GM12878 (cell line): ENCODE results near the gene THRAP3.

Experiments
- CTCF ChIP-seq, 3 experiments: IDR thresholded peaks in 2 of 3; conservative IDR thresholded peaks in 1 of 3; 2 replicates each; pipeline ENCODE4 v1.5.1; 2011; ENCODE audit warnings: low read depth in 3 of 3, low read length in 3 of 3, mild to moderate bottlenecking in 3 of 3, control low read depth in 2 of 3, moderate library complexity in 2 of 3, inconsistent platforms in 1 of 3, mixed read lengths in 1 of 3; ENCODE audit not compliant: control insufficient read depth in 2 of 3, insufficient read depth in 1 of 3; ENCODE audit errors: extremely low read depth in 1 of 3
- EZH2 ChIP-seq: IDR thresholded peaks from 2 replicates; pipeline ENCODE4 v1.6.1; 2012; ENCODE audit warnings: low read depth, mild to moderate bottlenecking, control low read depth, inconsistent platforms, low read length, borderline replicate concordance; ENCODE audit not compliant: control insufficient read depth
- MTA2 ChIP-seq: fragments of 450-650 bp; IDR thresholded peaks from 2 replicates; pipeline ENCODE4 v1.6.1; 2016; ENCODE audit warnings: low read depth, mild to moderate bottlenecking, moderate library complexity
- NBN ChIP-seq: fragments of 450-650 bp; IDR thresholded peaks from 2 replicates; pipeline ENCODE4 v1.6.1; 2016
- POLR2A ChIP-seq: IDR thresholded peaks from 2 replicates; pipeline ENCODE4 v1.6.1; 2011; ENCODE audit warnings: low read depth, mild to moderate bottlenecking, low read length
- SMC3 ChIP-seq: IDR thresholded peaks from 2 replicates; pipeline ENCODE4 v1.6.1; 2011; ENCODE audit warnings: low read length, improper control_type of control experiment, borderline replicate concordance
- SREBF2 ChIP-seq: IDR thresholded peaks from 2 replicates; pipeline ENCODE4 v1.6.1; 2012; ENCODE audit warnings: mild to moderate bottlenecking, low read length
- SUZ12 ChIP-seq: fragments of 200-600 bp; sonication (generic); IDR thresholded peaks from one replicate; pipeline ENCODE4 v1.6.1; 2018; ENCODE audit warnings: antibody characterized with exemption, mild to moderate bottlenecking; ENCODE audit not compliant: unreplicated experiment

DNA sequence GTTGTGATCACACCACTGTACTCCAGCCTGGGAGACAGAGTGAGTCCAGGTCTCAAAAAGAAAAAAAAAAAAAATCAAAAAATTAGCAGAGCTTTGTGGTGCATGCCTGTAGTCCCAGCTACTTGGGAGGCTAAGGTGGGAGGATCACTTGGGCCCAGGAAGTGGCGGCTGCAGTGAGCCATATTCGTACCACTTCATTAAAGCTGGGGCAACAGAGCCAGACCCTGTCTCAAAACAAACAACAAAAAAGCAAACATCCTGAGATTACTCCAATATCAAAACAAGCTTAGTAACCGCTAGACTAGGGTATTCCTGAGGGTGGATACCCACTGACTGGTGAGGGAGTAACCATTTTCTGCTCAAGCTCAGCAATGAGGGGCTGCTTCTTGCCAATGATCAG, 12.9 kb upstream of the THRAP3 start:
- no peak for TF ChIP-seq CTCF (IDR thresholded peaks at IDR 0.05 in 2 of 3, conservative IDR thresholded peaks at IDR 0.05 in 1 of 3; ENCODE audit: control insufficient read depth in 2 of 3, extremely low read depth in 1 of 3, insufficient read depth in 1 of 3, low read depth in 3 of 3, low read length in 3 of 3)
- no peak for TF ChIP-seq SMC3
- no peak for TF ChIP-seq EZH2
- no peak for TF ChIP-seq POLR2A
- TF ChIP-seq NBN: no peak
- no peak for TF ChIP-seq SREBF2
- TF ChIP-seq SUZ12: no peak
- TF ChIP-seq MTA2: no peak
